Measurements from ENCODE around the gene SLC2A4RG. TPM values are rescaled to one million over a fixed set of nuclear protein-coding genes. Genes with fewer than 3 reads are reported as not detected.
A peak's percentile ranks its signal among the peaks of the same experiment; 100 is the strongest.

Gene SLC2A4RG
- total RNA-seq, 3 donors from 2014 or later (not counting 1 experiment from before 2014, with no cell fraction given): 90.4 to 100 (median 95.5) TPM

DNA sequence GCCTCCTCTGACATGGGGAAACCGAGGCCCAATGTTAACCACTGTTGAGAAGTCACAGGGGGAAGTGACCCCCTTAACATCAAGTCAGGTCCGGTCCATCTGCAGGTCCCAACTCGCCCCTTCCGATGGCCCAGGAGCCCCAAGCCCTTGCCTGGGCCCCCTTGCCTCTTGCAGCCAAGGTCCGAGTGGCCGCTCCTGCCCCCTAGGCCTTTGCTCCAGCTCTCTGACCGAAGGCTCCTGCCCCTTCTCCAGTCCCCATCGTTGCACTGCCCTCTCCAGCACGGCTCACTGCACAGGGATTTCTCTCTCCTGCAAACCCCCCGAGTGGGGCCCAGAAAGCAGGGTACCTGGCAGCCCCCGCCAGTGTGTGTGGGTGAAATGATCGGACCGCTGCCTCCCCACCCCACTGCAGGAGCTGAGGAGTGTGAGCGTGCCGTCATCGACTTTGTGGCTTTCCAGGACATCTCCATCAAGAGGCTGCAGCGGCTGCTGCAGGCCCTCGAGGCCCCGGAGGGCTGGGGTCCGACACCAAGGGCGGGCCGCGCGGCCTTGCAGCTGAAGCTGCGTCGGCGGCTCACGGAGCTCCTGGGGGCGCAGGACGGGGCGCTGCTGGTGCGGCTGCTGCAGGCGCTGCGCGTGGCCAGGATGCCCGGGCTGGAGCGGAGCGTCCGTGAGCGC lies 41.6 kb upstream of the SLC2A4RG start:
- Mint-ChIP-seq H3K27me3 (ENCODE audit: low read depth in 2 of 2) (no peaks in the 10 kb centered on the region), H3K9me3 (no peaks in the 10 kb centered on the region), H3K36me3 (no peaks in the 10 kb centered on the region), H3K4me3 (peak overlapping the region; percentile 6), H3K27ac (no peak overlapping the region), H3K4me1 (peaks cover 0 to 33% of the 10 kb centered on the region in 2 donors)
- H3K4me1 ChIP-seq (ENCODE audit: control insufficient read depth, insufficient read depth, low read length): peaks cover 47% of the 10 kb centered on the region
- H3K4me3 ChIP-seq (ENCODE audit: low read length): no peak overlapping the region
- ATAC-seq (no peak), DNase-seq (no peak)
- no peak for TF ChIP-seq CTCF (IDR thresholded peaks at IDR 0.05)
- no peaks in the 10 kb centered on the region for H3K27me3 ChIP-seq (ENCODE audit: control insufficient read depth, insufficient read depth, low read length)
- H3K27ac ChIP-seq (ENCODE audit: low read length): no peak overlapping the region
- H3K36me3 ChIP-seq (ENCODE audit: control insufficient read depth, insufficient read depth, low read length): peaks cover 5% of the 10 kb centered on the region
- intact Hi-C loops (cut with micrococcal nuclease): no loop called here
- WGBS (ENCODE audit: insufficient coverage): 95% methylated on average over 37 of the region's 40 CpGs
- no peaks in the 10 kb centered on the region for H3K9me3 ChIP-seq (ENCODE audit: control insufficient read depth, insufficient read depth, low read length)

GRCh38 chr20:63698739-63699465 lies 40.7 kb upstream of the SLC2A4RG start:
- Histone ChIP-seq H3K27ac (ENCODE audit: low read length) (no peak overlapping the region), H3K9me3 (ENCODE audit: control insufficient read depth, insufficient read depth, low read length) (no peaks in the 10 kb centered on the region), H3K27me3 (ENCODE audit: control insufficient read depth, insufficient read depth, low read length) (no peaks in the 10 kb centered on the region), H3K4me3 (ENCODE audit: low read length) (no peak overlapping the region), H3K4me1 (ENCODE audit: control insufficient read depth, insufficient read depth, low read length) (peaks cover 44% of the 10 kb centered on the region), H3K36me3 (ENCODE audit: control insufficient read depth, insufficient read depth, low read length) (peaks cover 8% of the 10 kb centered on the region)
- intact Hi-C loops (cut with micrococcal nuclease): no loop called here
- peaks cover 0 to 29% of the 10 kb centered on the region in 2 donors for H3K4me1 Mint-ChIP-seq
- ATAC-seq (no peak), DNase-seq (no peak)
- no peak overlapping the region for H3K27ac Mint-ChIP-seq
- 77% methylated on average over 19 of the region's 19 CpGs for WGBS (ENCODE audit: insufficient coverage)
- H3K27me3 Mint-ChIP-seq (ENCODE audit: low read depth in 2 of 2): no peaks in the 10 kb centered on the region
- no peaks in the 10 kb centered on the region for H3K9me3 Mint-ChIP-seq
- H3K36me3 Mint-ChIP-seq: no peaks in the 10 kb centered on the region
- TF ChIP-seq CTCF (IDR thresholded peaks at IDR 0.05): no peak
- H3K4me3 Mint-ChIP-seq: no peak overlapping the region

DNA sequence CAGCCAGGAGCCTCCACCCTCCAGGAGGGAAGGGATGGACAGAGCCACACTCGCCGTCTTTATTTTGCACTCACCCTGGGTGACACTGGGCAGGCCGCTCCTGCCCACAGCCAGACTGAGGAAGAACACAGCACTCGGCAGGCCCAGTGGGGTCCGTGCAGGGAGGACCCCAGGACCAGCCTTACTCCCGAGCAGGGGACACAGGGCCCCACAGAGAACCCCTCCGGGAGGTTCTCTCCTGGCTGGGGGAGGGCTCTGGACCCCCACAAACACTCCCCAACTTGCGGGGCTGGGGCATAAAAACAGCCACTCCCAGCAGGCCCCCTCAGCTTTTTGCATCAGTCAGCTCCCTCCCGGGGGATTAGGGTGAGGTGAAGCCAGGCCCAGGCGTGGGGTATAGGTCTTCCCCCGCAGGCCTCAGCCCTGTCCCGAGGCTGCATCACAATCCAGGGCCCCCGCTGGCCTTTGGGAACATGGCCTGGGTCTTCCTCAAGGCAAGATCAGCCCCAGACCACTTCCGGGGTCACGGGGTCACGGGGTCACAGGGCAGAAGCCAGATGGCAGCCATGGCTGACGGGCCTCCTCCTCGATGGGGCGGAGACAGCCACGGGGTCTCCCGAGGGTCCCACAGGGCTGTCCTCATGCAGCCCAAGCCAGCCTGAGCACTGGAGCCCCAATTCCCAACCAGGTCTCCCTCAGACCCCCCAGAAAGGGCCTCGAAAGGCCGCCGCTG lies 39.9 kb upstream of the SLC2A4RG start:
- ATAC-seq: no peak
- peaks cover 11% of the 10 kb centered on the region for H3K36me3 ChIP-seq (ENCODE audit: control insufficient read depth, insufficient read depth, low read length)
- H3K27me3 Mint-ChIP-seq (ENCODE audit: low read depth in 2 of 2): no peaks in the 10 kb centered on the region
- H3K9me3 ChIP-seq (ENCODE audit: control insufficient read depth, insufficient read depth, low read length): no peaks in the 10 kb centered on the region
- intact Hi-C loops (cut with micrococcal nuclease): no loop called here
- H3K4me3 Mint-ChIP-seq: no peak overlapping the region
- WGBS (ENCODE audit: insufficient coverage): 92% methylated on average over 23 of the region's 24 CpGs
- H3K4me1 ChIP-seq (ENCODE audit: control insufficient read depth, insufficient read depth, low read length): peaks cover 37% of the 10 kb centered on the region
- no peak overlapping the region for H3K4me3 ChIP-seq (ENCODE audit: low read length)
- no peaks in the 10 kb centered on the region for H3K27me3 ChIP-seq (ENCODE audit: control insufficient read depth, insufficient read depth, low read length)
- H3K4me1 Mint-ChIP-seq: peaks cover 0 to 24% of the 10 kb centered on the region in 2 donors
- H3K27ac ChIP-seq (ENCODE audit: low read length): no peak overlapping the region
- no peak for DNase-seq
- H3K27ac Mint-ChIP-seq: no peak overlapping the region
- no peak for TF ChIP-seq CTCF (IDR thresholded peaks at IDR 0.05)
- no peaks in the 10 kb centered on the region for H3K36me3 Mint-ChIP-seq
- no peaks in the 10 kb centered on the region for H3K9me3 Mint-ChIP-seq

All from natural killer cell (primary cell).